GM19043 (cell line): ENCODE data around the gene MGAT5.

ENCODE experiments used
- ATAC-seq: cut with Tn5 transposase; IDR thresholded peaks from one replicate; pipeline ENCODE4 v1.9.1; 2021; ENCODE audit warnings: low read depth; ENCODE audit not compliant: unreplicated experiment

MGAT5 gene

GRCh38 chr2:134360745-134361487 lies 107.0 kb downstream of the MGAT5 start:
- no peak for ATAC-seq

- no peak for ATAC-seq
Observed at GRCh38 chr2:134361648-134362047, 107.8 kb downstream of the MGAT5 start.

GRCh38 chr2:134362152-134362668 lies 108.3 kb downstream of the MGAT5 start:
- ATAC-seq, result no peak

- no peak for ATAC-seq
Observed at GRCh38 chr2:134362740-134363139, 108.9 kb downstream of the MGAT5 start.

- ATAC-seq, result no peak
Observed at GRCh38 chr2:134365356-134365755, 111.5 kb downstream of the MGAT5 start.

DNA sequence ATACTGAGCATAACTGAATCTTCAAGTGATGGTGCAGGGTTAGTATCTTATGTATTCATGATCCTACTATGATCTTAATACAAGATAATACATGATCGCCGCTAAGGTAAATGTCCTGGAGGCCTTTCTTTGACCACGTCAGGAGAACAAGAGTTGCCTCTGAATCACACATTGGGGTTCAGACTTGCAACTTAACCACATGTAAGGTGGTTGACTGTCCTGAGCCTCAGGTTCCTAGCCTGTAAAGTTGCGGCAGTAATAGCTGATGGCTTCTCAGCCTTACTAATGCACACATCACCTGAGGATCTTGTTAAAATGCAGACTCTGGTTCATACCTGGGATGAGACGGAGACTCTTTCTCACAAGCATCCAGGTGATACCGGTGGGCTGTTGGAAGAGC lies 112.5 kb downstream of the MGAT5 start:
- ATAC-seq, result no peak

DNA sequence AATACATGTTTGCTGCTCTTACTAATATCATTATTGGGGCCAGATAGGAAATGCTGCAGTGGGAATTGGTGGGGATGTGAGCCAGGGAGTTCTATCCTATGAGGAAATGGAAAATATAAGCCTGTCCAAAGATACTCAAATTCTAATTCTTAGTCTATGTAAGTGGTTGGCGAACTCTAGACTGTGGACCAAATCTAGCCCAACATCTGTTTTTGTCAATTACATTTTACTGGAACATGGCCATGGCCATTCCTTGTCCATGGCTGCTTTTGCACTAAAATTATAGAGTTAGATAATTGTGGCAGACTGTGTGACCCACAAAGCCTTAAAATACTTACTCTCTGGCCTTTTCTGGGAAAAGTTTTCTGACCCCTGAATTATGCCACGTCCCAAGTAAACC lies 113.3 kb downstream of the MGAT5 start:
- no peak for ATAC-seq

DNA sequence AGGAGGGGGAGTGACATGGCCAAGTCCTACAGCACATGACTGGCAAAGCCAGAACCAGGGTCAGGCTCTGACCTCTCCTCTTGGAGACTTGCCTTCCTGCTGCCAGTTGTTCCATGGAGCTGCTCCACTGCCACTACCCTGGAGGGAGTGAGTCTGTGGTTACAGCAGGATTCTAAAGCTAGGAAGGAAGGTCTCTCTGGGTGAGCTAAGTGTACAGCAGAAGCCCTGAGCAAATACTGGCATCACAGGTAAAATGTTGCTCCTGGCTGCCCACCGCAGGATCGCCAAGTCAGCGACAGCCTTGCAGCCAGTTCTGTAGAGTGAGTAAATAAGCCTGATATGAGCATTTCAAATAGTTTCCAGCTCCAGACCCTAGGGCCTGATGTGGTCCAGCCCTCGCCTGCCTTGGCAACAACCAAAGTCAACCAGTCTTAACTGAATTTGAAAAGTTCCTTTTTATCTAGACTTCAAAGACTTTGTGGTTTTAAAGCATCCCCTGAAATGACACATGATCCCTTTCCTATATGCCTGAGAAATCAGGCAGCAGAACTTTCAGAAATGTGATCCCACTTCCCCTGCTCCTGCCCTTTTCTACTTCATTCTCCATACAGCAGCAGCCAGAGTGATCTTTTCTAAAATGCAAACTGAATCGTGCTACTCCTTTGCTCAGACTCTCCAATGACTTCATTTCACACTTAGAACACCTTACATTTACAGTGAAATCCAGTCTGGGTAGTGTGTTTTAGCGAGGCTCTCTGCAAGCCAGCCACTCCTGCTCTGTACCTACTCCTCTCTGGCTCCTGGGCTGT lies 114.3 kb downstream of the MGAT5 start:
- no peak for ATAC-seq

- no peak for ATAC-seq
Observed at GRCh38 chr2:134369220-134369902, 115.5 kb downstream of the MGAT5 start.

- no peak for ATAC-seq
Observed at GRCh38 chr2:134370655-134371445, 117.0 kb downstream of the MGAT5 start.

DNA sequence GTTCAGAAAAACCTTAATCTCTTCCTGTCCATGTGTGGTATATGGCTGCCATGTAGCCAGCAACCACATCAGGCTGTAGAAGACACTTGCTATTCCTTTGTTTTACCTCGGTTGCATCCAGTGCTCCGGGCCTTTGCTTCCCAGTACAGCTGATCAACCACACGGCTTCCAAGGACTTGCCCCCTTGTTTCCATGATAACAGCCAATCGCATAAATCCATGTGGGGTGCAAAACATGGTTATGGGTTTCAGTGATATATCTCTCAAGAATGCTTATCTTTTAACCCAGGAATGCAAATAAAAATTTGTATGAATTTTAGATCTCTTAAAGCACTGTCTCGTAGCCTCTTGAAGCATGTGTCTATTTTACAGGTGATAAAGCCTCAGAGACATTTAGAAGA lies 118.3 kb downstream of the MGAT5 start:
- ATAC-seq, result no peak

- ATAC-seq, result no peak
Observed at GRCh38 chr2:134372611-134373131, 118.8 kb downstream of the MGAT5 start.

GRCh38 chr2:134375935-134376334 lies 122.1 kb downstream of the MGAT5 start:
- no peak for ATAC-seq

GRCh38 chr2:134377730-134378129 lies 123.9 kb downstream of the MGAT5 start:
- no peak for ATAC-seq

DNA sequence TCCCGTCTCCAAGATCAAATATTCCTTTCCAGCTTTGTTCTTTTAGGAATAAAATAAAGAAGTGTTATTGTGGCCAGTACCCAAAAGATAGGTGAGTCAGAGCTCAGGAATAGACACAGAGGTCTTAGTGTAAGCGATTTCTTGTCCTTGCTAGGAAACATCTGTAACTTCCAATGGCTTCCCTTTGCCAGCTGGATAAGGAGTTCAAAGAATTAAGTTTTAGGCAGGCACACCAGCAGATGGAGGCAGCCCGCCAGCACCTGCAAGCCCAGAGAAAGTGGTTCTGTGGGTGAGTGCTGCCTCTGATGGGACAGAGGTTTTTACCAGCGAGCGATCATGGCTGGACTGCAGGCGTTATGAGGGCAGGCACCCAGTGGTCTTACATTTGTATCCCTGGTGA lies 125.4 kb downstream of the MGAT5 start:
- ATAC-seq, result no peak

GRCh38 chr2:134379722-134380121 lies 125.8 kb downstream of the MGAT5 start:
- no peak for ATAC-seq

GRCh38 chr2:134381141-134381540 lies 127.3 kb downstream of the MGAT5 start:
- ATAC-seq, result no peak

- ATAC-seq, result no peak
Observed at GRCh38 chr2:134384131-134384530, 130.3 kb downstream of the MGAT5 start.

- ATAC-seq, result no peak
Observed at GRCh38 chr2:134385195-134385594, 131.3 kb downstream of the MGAT5 start.

- ATAC-seq, result no peak
Observed at GRCh38 chr2:134386310-134386709, 132.4 kb downstream of the MGAT5 start.
